Gastroesophageal sphincter (tissue), 4 donors: Measurements from ENCODE around the gene RNLS. TPM values are rescaled to one million over a fixed set of nuclear protein-coding genes. Genes with fewer than 3 reads are reported as not detected.

Source experiments
- ATAC-seq: fragments of 150-250 bp; one replicate; pipeline ENCODE4 v1.9.1; 2016; ENCODE audit warnings: mild to moderate bottlenecking, moderate library complexity
- H3K27ac ChIP-seq, 4 donors: fragments of 200-600 bp; sonication (generic) in 3 of 4; 1 replicate in 3 of 4; 2 replicates in 1 of 4; pipeline ENCODE4 v1.5.1; 2016 to 2019
- H3K27me3 ChIP-seq: fragments of 200-600 bp; sonication (generic); one replicate; pipeline ENCODE4 v1.5.1; 2019
- H3K36me3 ChIP-seq, 2 donors: fragments of 200-600 bp; sonication (generic); one replicate each; pipeline ENCODE4 v1.5.1; 2019; ENCODE audit warnings: control low read depth in 1 of 2
- H3K4me1 ChIP-seq, 3 donors: fragments of 200-600 bp; sonication (generic); 1 replicate in 2 of 3; 2 replicates in 1 of 3; pipeline ENCODE4 v1.5.1; 2016 to 2019; ENCODE audit warnings: control low read depth in 2 of 3
- H3K4me3 ChIP-seq, 2 donors: fragments of 200-600 bp; sonication (generic); one replicate each; pipeline ENCODE4 v1.5.1; 2019; ENCODE audit warnings: mild to moderate bottlenecking in 1 of 2, moderate library complexity in 1 of 2
- H3K9me3 ChIP-seq, 3 donors: fragments of 200-600 bp; sonication (generic); one replicate each; pipeline ENCODE4 v1.5.1; 2017 to 2019; ENCODE audit warnings: control low read depth in 2 of 3
- CTCF ChIP-seq, 4 experiments: fragments of 200-600 bp in 2 of 4; fragments of 450-650 bp in 2 of 4; sonication (generic) in 1 of 4; IDR thresholded peaks; one replicate each; pipeline ENCODE4 v1.5.1; 2017 to 2019; ENCODE audit warnings: antibody characterized with exemption in 4 of 4, mild to moderate bottlenecking in 2 of 4, moderate library complexity in 2 of 4
- EP300 ChIP-seq: sonication (generic); formaldehyde crosslinking; IDR thresholded peaks from one replicate; pipeline ENCODE4 v1.6.1; 2017; ENCODE audit warnings: antibody characterized with exemption, mild to moderate bottlenecking
- POLR2A ChIP-seq, 2 donors: fragments of 450-650 bp; IDR thresholded peaks; one replicate each; pipeline ENCODE4 v1.6.1; 2017; ENCODE audit warnings: antibody characterized with exemption in 2 of 2, mild to moderate bottlenecking in 2 of 2, moderate library complexity in 1 of 2
- POLR2AphosphoS5 ChIP-seq: sonication (generic); formaldehyde crosslinking; IDR thresholded peaks from one replicate; pipeline ENCODE4 v1.6.1; 2017; ENCODE audit warnings: antibody characterized with exemption
- WGBS, 2 donors: methylation state at CpG; one replicate each; pipeline ENCODE4 v1.1.5; 2018; ENCODE audit warnings: low coverage in 1 of 2; 5-methylcytosine and 5-hydroxymethylcytosine counted together
- total RNA-seq, 4 donors: library from RNA; depleted of rRNA; stranded (reverse); fragments of >200 nt; gene quantifications; one replicate each; pipeline ENCODE4 v1.1.0, GENCODE V29; 2016

Gene RNLS
- total RNA-seq, 4 donors from 2014 or later: 9.4 to 25.1 (median 15.3) TPM

- Histone ChIP-seq H3K9me3 (peaks cover 0 to 4% (median 0%) of the 10 kb centered on the region in 3 donors), H3K27ac (no peak overlapping the region), H3K36me3 (no peaks in the 10 kb centered on the region), H3K4me3 (no peak overlapping the region), H3K4me1 (no peaks in the 10 kb centered on the region), H3K27me3 (no peaks in the 10 kb centered on the region)
- WGBS, 2 donors: 86 to 88% methylated on average over 1 to 2 of the region's 2 CpGs
- no peak for ATAC-seq
- TF ChIP-seq POLR2A (IDR thresholded peaks at IDR 0.05) (no peak), CTCF (IDR thresholded peaks at IDR 0.05) (no peak), POLR2AphosphoS5 (no peak), EP300 (no peak)
Measured at GRCh38 chr10:88404133-88404532, 179.0 kb downstream of the RNLS start.

GRCh38 chr10:88401671-88402347 lies 181.3 kb downstream of the RNLS start:
- TF ChIP-seq POLR2A (IDR thresholded peaks at IDR 0.05) (no peak), EP300 (no peak), CTCF (IDR thresholded peaks at IDR 0.05) (peak in 1 of 4 experiments; percentile 34)
- no peak for ATAC-seq
- H3K9me3 ChIP-seq: peaks cover 0 to 23% (median 0%) of the 10 kb centered on the region in 3 donors
- no peaks in the 10 kb centered on the region for H3K27me3 ChIP-seq
- H3K4me1 ChIP-seq: no peaks in the 10 kb centered on the region
- H3K4me3 ChIP-seq: no peak overlapping the region
- H3K36me3 ChIP-seq: no peaks in the 10 kb centered on the region
- 64 to 77% methylated on average over 2 of the region's 2 CpGs for WGBS, 2 donors
- no peak overlapping the region for H3K27ac ChIP-seq

- Histone ChIP-seq H3K4me1 (no peaks in the 10 kb centered on the region), H3K9me3 (peaks cover 0 to 39% (median 0%) of the 10 kb centered on the region in 3 donors), H3K27me3 (no peaks in the 10 kb centered on the region), H3K4me3 (no peak overlapping the region), H3K36me3 (no peaks in the 10 kb centered on the region), H3K27ac (no peak overlapping the region)
- 82 to 87% methylated on average over 3 of the region's 3 CpGs for WGBS, 2 donors
- ATAC-seq: no peak
- TF ChIP-seq POLR2AphosphoS5 (no peak), CTCF (IDR thresholded peaks at IDR 0.05) (no peak)
Measured at GRCh38 chr10:88399240-88399639, 183.9 kb downstream of the RNLS start.

- no peaks in the 10 kb centered on the region for H3K27me3 ChIP-seq
Measured at GRCh38 chr10:88395677-88396076, 187.4 kb downstream of the RNLS start.

More at GRCh38 chr10:88395677-88396076, 187.4 kb downstream of the RNLS start:
- no peak overlapping the region for H3K4me3 ChIP-seq
- TF ChIP-seq EP300: no peak
- TF ChIP-seq POLR2AphosphoS5: no peak
- no peak for TF ChIP-seq CTCF (IDR thresholded peaks at IDR 0.05)
- TF ChIP-seq POLR2A (IDR thresholded peaks at IDR 0.05): no peak
- H3K9me3 ChIP-seq: peaks cover 0 to 39% (median 0%) of the 10 kb centered on the region in 3 donors
- H3K27ac ChIP-seq: no peak overlapping the region
- no peaks in the 10 kb centered on the region for H3K4me1 ChIP-seq
- no peaks in the 10 kb centered on the region for H3K36me3 ChIP-seq
- ATAC-seq: no peak
